NCI-H1694 (cell line): ENCODE data around the gene LCOR.
"Not testable (repeated sequence)": the region's sequence is repeated elsewhere in the genome, so short reads cannot be mapped to it uniquely, and the experiment has no call there.

Source experiments
- DNase-seq: peaks from one replicate; lab custom pipeline; 2025; lab: John Stamatoyannopoulos, UW

Gene LCOR

DNA sequence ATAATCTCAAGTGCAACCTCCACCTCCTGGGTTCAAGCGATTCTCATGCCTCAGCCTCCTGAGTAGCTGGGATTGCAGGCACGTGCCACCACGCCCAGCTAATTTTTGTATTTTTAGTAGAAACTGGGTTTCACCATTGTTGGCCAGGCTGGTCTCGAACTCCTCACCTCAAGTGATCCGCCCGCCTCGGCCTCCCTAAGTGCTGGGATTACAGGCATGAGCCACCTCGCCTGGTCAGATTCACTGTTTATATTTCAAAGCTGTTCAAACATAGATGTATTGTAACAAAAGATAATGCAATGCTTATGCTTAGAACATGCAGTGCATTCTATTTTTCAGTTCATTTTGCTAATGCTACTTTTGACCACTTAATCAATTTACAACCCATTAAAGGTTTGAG, 111.1 kb downstream of the LCOR start:
- not testable (repeated sequence) for DNase-seq

DNA sequence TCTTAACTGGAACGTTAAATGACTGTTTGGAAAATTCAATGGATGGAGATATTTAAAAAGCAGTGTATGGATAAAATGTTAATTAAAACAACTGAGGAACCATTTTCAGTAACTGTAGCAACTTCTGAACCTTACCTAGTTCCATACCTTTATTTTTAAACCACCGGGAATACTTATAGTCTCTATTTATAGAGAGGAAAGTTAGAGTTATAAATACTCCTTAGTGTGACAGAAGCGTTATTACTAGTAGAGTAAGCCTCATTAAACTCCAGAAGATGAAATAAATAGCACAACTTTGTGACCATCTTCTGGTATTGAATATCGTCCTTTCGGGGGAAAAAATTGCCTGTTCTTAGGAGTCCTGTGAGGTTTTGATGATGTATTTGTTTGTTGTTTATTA, 114.9 kb downstream of the LCOR start:
- no peak for DNase-seq

DNA sequence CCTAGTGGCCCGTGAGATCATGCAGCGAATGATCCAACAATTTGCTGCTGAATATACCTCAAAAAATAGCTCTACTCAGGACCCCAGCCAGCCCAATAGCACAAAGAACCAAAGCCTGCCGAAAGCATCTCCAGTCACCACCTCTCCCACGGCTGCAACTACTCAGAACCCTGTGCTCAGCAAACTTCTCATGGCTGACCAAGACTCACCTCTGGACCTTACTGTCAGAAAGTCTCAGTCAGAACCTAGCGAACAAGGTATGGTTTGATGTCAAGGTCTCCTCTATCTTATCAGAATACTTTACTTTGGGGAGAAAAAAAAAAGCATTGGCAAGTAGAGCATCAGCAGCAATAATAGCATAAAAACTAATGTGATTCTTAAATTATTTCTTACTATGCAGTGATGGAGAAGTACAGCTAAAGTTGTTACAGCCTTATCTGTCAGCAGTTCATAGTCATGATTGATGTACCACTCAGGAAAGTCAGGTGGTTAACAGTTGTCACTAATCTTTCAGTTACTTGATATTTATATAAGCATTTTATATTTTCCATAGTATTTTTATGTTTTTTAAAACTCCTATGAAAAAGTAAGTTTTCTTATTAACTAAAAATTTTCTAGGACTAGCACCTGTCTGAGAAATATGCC, 117.1 kb downstream of the LCOR start:
- no peak for DNase-seq

DNA sequence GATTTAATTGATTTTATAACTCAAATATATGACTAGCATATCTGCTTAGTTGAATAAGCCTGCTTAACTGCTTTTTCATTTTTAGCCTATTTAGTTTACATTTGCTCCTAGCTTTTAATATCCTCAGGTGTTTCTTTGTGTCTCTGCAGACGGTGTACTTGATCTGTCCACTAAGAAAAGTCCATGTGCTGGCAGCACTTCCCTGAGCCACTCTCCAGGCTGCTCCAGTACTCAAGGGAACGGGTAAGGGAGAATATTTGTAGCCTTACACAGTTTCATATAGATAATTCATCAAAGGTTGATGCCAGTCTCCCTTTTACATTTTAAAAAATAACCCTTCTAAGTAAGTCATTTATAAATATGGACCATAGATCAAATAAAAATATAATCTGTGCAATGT, 119.9 kb downstream of the LCOR start:
- no peak for DNase-seq

DNA sequence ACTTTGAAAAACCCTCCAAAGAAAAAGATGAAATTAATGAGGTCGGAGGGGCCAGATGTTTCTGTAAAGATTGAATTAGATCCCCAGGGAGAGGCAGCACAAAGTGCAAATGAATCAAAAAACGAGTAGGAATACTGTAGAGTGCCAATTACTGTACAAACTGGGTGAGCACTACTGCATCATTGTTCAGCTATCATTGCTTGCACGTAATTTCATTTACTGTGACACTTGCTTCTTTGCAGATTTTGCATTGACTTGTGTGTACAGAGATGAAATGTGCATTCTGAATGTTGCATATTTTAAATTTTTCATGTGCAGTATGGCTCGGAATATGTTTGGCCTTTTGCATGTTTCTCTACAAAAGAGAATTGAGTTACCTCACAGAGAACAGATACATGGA, 123.7 kb downstream of the LCOR start:
- peak; percentile 1 for DNase-seq

DNA sequence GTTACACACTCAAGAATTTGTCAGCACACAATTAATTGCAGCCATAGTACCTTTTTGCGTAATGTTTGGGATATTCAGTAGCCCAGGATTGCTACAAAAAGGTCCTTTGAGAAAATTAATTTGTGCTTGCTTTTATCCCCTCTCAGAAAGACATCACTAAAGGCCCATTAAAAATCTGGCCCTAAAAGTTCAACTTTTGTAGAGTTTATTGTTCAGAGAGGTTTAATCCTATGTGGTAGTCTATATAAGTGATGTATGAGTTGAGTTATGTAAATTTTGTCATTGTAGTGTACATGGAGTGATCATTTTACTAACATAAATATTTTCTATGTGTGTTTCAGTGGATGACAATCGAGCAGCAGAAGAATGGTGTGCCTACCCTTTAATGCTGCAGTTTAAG, 126.0 kb downstream of the LCOR start:
- DNase-seq: no peak

DNA sequence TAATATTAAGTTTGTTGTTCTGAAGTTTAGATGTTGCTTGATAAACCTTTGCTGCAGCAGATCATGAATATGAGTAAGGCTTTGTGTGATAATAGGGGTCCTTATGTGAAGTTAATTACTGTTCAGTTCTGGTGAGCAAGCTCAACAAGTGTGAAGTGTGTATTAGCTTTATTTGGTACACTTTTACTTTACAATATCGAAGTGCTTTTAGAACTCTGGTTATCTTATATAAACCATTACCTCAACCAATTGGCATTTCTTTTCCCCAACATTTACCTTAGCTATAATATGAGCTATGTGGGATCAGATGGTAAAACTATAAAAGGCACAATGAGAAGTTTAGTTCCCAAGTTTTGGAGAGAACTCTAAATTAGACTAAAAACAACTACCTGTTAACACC, 127.6 kb downstream of the LCOR start:
- no peak for DNase-seq

DNA sequence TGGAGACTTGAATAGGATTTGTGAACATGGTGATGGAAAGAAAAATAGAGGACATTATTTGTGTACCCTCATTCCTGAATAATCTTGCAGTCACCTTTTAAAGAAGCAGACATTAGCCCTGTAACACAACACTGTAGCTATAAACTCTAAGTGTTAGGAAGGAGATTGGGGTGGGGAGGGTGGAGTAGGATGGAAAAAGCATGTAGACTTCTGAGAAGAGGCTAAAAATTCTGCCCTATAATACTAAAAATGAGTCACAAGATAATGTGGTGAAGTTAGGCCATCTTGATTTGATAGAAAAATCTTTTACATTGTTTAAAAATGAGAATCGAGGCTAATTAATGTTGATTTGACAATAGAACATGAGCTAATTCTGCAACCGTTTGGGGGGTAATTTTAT, 128.8 kb downstream of the LCOR start:
- no peak for DNase-seq

DNA sequence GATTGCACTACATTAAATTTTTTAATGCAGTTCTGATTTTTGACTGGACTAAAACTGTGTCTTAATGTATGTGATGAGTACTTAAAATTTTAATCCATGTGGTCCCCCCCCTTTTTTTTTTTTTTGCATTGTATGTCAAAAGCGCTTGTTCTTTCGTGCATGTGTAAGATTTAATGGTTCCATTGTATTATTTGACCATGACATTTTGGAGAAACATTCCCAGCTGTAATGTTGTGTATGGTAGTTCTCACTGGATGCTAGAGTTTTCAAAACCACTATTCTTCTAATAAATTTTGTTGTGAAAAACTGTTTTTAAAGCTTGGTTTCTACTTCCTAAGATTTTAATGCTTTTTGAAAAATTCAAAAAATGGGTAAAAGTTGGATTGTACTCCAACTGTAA, 132.0 kb downstream of the LCOR start:
- DNase-seq: no peak

DNA sequence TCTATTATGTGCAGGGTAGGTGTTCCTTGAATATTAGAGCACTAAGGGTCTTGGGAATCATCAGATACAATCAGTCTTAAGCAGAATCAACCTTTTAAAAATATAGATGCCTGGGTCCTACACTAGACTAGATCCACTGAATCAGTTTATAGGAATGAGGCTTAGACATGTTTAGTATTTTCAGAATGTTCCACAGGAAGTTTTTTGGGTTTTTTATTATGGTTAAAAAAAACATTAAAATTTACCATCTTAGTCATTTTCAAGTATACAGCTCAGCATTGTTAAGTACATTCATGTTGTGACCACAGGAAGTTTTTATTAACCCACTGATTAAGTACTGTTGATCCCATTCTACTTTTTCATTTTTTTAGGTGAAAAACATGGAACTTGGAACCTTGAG, 135.7 kb downstream of the LCOR start:
- no peak for DNase-seq

DNA sequence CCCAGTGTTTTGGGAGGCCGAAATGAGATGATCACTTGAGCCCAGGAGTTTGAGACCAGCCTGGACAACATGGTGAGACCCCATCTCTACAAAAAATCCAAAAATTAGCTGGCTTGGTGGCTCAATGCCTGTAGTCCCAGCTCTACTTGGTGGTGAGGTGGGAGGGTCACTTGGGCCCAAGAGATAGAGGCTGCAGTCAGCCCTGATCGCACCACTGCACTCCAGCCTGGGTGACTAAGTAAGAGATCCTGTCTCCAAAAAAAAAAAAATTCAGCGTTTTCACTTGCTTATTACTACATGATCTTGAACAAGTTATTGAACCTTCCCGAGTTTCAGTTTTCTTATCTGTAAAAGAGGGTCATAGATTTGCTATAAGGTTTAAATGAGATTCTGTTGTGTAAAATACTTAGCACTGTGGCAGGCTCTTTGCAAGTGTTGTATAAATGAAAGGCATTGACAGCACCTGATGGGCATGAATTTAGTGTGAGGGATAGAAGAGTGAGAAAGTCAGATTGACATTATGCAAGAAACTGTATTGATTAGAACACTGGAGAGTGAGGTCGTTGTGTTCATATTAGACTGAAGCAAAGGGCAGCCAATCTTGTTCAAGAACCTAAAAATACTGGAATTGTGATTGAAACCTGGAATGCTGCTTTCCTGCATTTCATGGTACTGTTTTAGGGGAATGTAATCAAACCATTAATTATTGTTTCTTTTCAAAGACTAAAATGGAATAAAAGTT, 136.8 kb downstream of the LCOR start:
- DNase-seq: no peak

DNA sequence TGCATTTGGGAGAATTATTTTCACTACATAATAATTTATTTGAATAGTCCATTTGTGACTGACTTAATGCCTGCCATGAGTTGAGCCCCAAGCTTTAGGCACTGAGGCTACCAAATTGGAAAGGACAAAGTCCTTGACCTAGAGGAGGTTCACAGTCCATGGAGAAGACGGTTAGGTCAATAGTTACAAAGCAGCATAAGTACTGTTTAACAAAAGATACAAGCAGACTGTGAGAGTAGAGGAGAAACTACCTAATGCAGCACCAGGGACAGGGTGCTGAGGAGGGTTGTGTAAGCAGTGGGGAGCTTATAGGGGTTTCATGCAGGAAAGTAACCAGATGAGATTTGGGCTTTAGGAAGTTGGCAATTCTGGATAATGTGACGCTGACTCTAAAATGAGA, 139.2 kb downstream of the LCOR start:
- no peak for DNase-seq

DNA sequence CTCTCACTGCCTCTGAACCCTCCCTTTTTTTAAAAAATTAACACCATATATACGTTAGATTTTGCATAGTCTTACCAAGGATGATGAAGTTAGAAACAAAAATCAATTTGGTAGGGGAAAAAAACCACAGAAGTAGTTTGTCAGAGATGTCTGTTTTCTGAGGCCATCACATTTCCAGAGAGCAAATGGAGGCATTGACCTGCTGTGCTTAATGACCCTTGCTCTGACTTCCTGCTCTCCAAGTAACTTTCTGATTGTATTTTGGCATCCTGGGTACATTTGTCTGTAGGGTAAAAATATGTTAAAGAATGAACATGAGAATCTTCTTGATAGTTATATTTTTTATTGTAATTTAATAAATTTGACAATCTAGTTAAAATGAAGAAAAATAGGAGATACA, 140.2 kb downstream of the LCOR start:
- no peak for DNase-seq

DNA sequence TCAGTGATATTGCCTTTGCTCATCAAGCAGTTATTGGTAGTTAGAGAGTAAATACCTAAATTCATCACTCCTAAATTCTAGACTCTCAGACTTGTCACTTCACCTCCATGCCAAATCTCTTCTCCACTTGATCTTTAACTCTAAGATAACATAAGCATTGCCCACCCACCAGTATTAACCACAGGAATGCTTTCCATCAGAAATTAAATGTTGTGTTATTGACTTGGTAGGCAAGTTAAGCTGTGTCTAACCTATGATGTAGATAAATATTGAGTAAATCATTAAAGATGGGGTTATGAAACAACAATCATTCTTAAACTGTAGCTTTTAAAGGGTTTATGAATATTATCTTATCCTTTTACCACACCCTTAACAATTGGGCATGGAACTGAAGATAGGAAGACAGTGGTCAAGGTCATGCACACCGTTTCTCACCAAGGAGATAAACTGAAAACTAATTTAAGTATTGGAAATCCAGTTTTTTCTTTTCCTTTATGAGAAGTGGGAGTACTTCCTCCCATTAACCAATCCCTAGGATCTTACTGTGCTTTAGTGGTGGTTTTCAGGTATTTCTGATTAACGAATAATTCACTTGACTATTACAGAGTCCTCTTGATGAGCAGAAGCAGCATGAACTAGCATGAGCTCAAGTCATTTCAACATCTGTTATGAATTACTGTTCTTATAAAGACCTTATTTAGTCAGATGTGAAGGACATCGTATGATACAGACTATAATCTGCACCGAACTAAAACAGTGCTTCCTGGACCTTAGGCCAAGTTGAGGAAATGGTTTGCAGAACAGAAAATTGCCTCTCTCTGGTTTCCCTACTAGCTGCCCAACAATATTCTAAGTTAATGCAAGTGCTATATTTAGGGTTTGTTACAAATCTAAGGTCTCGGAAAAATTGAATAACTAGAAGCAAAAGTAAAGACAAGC, 142.0 kb downstream of the LCOR start:
- no peak for DNase-seq

DNA sequence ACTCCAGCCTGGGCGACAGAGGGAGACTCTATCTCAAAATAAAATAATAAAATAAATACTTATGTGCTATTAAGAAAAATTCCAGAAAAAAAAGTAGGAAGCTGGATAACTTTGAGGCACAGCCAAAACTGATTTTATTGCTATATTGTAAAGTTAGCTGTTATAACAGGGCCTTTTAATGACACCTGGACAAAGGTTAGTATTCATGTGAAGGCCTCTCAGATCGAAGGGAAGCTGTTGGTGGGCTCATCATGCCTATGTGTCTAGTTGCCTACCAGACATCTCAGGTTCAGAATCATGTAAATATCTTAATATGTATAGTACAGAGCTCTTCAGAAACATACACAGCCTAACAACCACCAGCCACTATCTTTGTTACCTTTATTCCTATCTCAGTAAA, 143.0 kb downstream of the LCOR start:
- DNase-seq: no peak

DNA sequence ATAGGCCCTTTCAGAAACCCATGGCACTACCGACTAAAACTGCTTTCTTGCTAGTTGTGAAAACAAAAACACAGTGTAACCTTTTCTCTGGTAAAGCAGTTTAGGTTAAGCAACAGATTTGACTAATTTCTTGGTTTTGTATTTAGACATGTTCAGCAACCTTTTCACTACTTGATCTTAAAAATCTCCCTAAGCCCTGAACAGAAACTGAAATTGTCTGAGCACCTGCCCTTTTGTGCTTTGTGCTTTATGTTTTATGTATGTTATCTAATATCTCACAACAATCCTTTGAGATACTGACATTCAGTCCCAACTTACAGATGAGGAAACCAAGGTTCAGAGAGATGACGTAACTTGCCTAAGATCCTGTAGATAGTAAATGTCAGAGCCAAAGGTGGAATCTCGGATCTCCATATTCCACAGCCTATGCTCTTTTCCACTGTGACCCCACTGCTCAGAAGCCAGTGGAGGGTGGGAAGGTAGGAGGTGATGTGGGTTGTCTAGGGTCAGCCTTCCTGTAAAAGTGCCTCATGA, 146.6 kb downstream of the LCOR start:
- DNase-seq: no peak

DNA sequence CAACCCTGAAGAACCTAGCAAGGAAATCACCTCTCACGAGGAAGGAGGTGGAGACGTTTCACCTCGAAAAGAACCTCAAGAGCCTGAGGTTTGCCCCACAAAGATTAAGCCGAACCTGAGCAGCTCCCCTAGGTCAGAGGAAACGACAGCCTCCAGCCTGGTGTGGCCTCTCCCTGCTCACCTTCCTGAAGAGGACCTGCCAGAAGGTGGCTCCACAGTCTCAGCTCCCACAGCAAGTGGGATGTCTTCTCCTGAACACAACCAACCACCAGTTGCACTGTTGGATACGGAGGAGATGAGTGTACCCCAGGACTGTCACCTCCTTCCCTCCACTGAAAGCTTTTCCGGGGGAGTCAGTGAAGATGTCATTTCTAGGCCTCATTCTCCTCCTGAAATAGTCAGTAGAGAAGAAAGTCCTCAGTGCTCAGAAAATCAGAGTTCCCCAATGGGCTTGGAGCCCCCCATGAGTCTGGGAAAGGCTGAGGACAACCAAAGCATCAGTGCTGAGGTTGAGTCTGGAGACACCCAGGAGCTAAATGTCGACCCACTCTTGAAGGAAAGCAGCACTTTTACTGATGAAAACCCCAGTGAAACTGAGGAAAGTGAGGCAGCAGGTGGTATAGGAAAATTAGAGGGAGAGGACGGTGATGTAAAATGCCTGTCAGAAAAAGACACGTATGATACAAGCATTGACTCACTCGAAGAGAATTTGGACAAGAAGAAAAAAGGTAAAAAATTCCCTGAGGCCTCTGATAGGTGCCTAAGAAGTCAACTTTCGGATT, 150.2 kb downstream of the LCOR start:
- no peak for DNase-seq

DNA sequence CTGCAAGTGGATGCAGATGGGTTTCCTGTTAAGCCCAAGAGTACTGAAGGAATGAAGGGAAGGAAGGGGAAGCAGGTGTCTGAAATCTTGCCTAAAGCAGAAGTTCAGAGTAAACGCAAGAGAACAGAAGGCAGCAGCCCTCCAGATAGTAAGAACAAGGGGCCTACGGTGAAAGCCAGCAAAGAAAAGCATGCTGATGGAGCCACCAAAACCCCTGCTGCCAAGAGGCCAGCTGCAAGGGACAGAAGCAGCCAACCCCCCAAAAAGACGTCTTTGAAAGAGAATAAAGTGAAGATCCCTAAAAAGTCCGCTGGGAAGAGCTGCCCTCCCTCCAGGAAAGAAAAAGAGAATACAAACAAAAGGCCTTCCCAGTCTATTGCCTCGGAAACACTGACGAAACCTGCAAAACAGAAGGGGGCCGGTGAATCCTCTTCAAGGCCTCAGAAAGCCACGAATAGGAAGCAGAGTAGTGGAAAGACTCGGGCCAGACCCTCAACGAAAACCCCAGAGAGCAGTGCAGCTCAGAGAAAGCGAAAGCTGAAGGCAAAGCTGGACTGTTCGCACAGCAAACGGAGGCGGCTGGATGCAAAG, 152.5 kb downstream of the LCOR start:
- DNase-seq: no peak

DNA sequence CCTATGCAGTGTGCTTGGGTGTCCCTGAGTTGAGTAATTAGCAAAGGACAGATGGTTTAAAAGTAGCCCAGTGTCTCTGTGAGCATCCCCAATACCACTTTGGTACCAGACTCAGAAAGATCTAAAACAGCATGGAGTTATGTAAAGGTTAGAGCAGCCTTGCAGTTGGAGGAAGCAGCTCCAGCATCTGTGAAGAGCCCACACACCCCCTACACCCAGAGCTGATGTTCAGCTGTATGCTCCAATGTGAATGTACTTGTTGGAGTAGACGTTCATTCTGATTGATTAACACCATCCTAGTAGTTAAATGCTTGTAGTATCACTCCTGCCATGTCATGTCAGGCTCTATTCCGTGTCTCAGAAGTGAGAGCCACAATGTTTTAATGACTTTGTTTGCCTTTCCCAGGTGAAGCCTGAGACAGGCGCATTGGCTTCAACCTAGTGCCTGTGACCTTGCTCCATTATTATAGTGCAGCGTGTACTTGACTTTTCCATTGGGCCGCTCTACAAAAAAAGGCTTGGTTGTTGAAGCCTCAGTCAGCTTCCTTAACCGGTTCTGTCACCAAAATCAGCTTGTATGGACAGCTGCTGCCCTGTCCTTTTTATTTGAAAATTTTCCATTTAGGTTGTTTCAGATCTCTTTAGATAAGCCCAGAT, 154.2 kb downstream of the LCOR start:
- no peak for DNase-seq

DNA sequence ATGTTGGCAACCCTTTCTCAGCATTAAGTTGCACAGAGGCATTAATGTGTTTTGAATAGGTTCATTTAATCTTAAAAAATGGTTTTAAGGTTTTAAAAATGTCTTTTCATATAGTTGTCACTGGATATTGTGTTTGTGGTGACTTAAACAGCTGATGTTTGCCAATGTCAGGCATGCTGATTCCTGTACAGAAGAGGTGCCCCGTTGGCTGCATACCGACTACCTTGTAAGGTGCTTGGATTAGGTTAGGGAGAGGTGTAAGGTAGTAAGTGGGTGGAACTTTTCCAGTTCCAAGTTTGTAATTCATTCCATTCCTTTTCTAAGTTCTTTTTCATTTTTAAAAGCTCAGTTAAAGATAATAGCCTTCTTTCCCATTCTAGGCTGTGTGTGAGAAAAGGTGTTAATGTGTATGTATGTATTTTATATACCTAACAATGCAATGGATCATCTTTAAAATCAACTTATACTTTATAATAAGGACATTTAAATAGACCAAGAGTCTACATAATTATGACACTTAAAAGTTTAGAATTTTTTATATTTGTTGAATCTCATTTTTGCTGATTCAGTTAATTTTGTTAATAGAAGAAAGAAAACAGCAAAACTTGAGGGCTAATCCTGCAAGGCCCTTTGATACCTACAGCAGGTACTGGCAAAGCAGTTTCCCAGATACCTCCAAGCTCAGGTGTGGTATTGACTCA, 155.2 kb downstream of the LCOR start:
- no peak for DNase-seq
